Measurements from ENCODE around the gene EEA1.

The EEA1 gene

GRCh38 chr12:92784356-92784755, 144.7 kb downstream of the EEA1 start:
- no peak for TF ChIP-seq CTCF (IDR thresholded peaks at IDR 0.05; ENCODE audit: unreplicated experiment in 3 of 3)
- H3K4me1 Mint-ChIP-seq: peaks cover 9% of the 10 kb centered on the region
- H3K27ac Mint-ChIP-seq: peak overlapping the region in 1 of 3 experiments; percentile 50
- H3K9me3 Mint-ChIP-seq: no peaks in the 10 kb centered on the region
- H3K4me3 Mint-ChIP-seq: no peak overlapping the region
- no peaks in the 10 kb centered on the region for H3K27me3 Mint-ChIP-seq (ENCODE audit: low read depth)
- H3K36me3 Mint-ChIP-seq (ENCODE audit: low read depth): peaks cover 10% of the 10 kb centered on the region

GRCh38 chr12:92779902-92780301, 149.2 kb downstream of the EEA1 start:
- Mint-ChIP-seq H3K36me3 (ENCODE audit: low read depth) (peaks cover 24% of the 10 kb centered on the region), H3K27me3 (ENCODE audit: low read depth) (no peaks in the 10 kb centered on the region), H3K4me3 (no peak overlapping the region), H3K9me3 (no peaks in the 10 kb centered on the region), H3K4me1 (peaks cover 18% of the 10 kb centered on the region), H3K27ac (no peak overlapping the region)
- no peak for TF ChIP-seq CTCF (IDR thresholded peaks at IDR 0.05; ENCODE audit: unreplicated experiment in 3 of 3)

- Mint-ChIP-seq H3K36me3 (ENCODE audit: low read depth) (peaks cover 24% of the 10 kb centered on the region), H3K4me3 (no peak overlapping the region), H3K4me1 (peaks cover 15% of the 10 kb centered on the region), H3K27me3 (ENCODE audit: low read depth) (no peaks in the 10 kb centered on the region), H3K27ac (no peak overlapping the region), H3K9me3 (no peaks in the 10 kb centered on the region)
- no peak for TF ChIP-seq CTCF (IDR thresholded peaks at IDR 0.05; ENCODE audit: unreplicated experiment in 3 of 3)
Measured at GRCh38 chr12:92778525-92778924, 150.6 kb downstream of the EEA1 start.

- H3K36me3 Mint-ChIP-seq (ENCODE audit: low read depth): peaks cover 24% of the 10 kb centered on the region
- H3K4me1 Mint-ChIP-seq: peaks cover 24% of the 10 kb centered on the region
- peak overlapping the region in 1 of 3 experiments; percentile 34 for H3K27ac Mint-ChIP-seq
- H3K4me3 Mint-ChIP-seq: no peak overlapping the region
- no peaks in the 10 kb centered on the region for H3K9me3 Mint-ChIP-seq
- no peak for TF ChIP-seq CTCF (IDR thresholded peaks at IDR 0.05; ENCODE audit: unreplicated experiment in 3 of 3)
- H3K27me3 Mint-ChIP-seq (ENCODE audit: low read depth): no peaks in the 10 kb centered on the region
Measured at GRCh38 chr12:92775416-92775815, 153.7 kb downstream of the EEA1 start.

- H3K27me3 Mint-ChIP-seq (ENCODE audit: low read depth): peaks cover 3% of the 10 kb centered on the region
- H3K4me3 Mint-ChIP-seq: no peak overlapping the region
- no peaks in the 10 kb centered on the region for H3K36me3 Mint-ChIP-seq (ENCODE audit: low read depth)
- no peaks in the 10 kb centered on the region for H3K9me3 Mint-ChIP-seq
- H3K27ac Mint-ChIP-seq: peak overlapping the region in 1 of 3 experiments; percentile 37
- peaks cover 55% of the 10 kb centered on the region for H3K4me1 Mint-ChIP-seq
- no peak for TF ChIP-seq CTCF (IDR thresholded peaks at IDR 0.05; ENCODE audit: unreplicated experiment in 3 of 3)
Measured at GRCh38 chr12:92771001-92771400, 158.1 kb downstream of the EEA1 start.

- no peaks in the 10 kb centered on the region for H3K36me3 Mint-ChIP-seq (ENCODE audit: low read depth)
- peaks cover 3% of the 10 kb centered on the region for H3K27me3 Mint-ChIP-seq (ENCODE audit: low read depth)
- peak overlapping the region; percentile 14 to 71 (median 50) for H3K27ac Mint-ChIP-seq
- no peaks in the 10 kb centered on the region for H3K9me3 Mint-ChIP-seq
- TF ChIP-seq CTCF (IDR thresholded peaks at IDR 0.05; ENCODE audit: unreplicated experiment in 3 of 3): no peak
- H3K4me3 Mint-ChIP-seq: no peak overlapping the region
- peaks cover 54% of the 10 kb centered on the region for H3K4me1 Mint-ChIP-seq
Measured at GRCh38 chr12:92769124-92769901, 159.8 kb downstream of the EEA1 start.

All from nephron (organoid).